Measurements from ENCODE around the gene MACROD2. TPM values are rescaled to one million over a fixed set of nuclear protein-coding genes. Genes with fewer than 3 reads are reported as not detected.

Gene MACROD2
- total RNA-seq, 1 donor from 2014 or later = 3.5 TPM

DNA sequence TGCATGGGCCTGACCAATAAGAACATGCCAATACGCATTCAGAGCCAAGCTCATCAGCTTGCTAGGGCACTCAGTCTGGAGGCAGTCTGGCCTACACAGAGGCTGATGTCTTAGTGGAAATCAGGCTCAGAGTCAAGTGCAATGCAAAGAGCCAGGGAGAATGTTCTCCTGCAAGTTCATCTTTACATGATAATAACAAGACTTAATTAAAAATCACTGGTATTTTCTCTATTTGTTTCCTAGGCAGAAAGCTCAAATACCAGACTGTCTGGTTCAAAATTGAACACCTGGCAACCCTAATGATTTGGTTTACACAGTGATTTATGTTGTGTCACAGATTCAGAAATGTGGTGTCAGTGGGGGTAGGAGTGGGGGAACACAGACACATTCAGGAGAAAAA, 1031.4 kb downstream of the MACROD2 start:
- no peaks in the 10 kb centered on the region for H3K36me3 ChIP-seq
- H3K4me1 ChIP-seq = no peaks in the 10 kb centered on the region
- TF ChIP-seq, protein P1, sequence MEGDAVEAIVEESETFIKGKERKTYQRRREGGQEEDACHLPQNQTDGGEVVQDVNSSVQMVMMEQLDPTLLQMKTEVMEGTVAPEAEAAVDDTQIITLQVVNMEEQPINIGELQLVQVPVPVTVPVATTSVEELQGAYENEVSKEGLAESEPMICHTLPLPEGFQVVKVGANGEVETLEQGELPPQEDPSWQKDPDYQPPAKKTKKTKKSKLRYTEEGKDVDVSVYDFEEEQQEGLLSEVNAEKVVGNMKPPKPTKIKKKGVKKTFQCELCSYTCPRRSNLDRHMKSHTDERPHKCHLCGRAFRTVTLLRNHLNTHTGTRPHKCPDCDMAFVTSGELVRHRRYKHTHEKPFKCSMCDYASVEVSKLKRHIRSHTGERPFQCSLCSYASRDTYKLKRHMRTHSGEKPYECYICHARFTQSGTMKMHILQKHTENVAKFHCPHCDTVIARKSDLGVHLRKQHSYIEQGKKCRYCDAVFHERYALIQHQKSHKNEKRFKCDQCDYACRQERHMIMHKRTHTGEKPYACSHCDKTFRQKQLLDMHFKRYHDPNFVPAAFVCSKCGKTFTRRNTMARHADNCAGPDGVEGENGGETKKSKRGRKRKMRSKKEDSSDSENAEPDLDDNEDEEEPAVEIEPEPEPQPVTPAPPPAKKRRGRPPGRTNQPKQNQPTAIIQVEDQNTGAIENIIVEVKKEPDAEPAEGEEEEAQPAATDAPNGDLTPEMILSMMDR (IDR thresholded peaks at IDR 0.05) = no peak
- no peak for DNase-seq (ENCODE audit: low spot score in 2 of 2)
- intact Hi-C loops (cut with DNase I) = no loop called here
- H3K4me3 ChIP-seq = no peak overlapping the region
- H3K27me3 ChIP-seq = no peaks in the 10 kb centered on the region
- H3K27ac ChIP-seq = no peak overlapping the region
- no peaks in the 10 kb centered on the region for H3K9me3 ChIP-seq

DNA sequence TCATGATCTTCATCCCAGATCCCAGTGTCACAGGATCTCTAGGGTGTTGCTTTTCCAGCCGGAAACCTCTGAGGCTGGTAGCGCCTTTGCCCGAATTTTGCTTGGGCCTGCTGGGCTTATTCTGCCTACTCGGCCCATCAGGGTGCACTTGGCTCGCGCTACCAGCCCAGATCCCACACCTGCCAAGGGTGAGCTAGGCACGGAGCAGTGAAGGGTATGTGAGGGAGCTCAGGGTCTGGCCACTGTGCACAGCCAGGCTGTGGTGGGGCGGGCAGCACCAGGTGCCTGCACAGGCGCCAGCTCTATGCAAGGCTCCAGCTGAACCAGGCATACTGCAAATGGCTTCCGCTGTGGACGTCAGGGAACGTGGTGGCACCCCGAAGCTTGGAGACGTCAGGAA, 1035.5 kb downstream of the MACROD2 start:
- intact Hi-C loops (cut with DNase I) = no loop called here
- TF ChIP-seq, protein P1 (IDR thresholded peaks at IDR 0.05) = no peak
- Histone ChIP-seq H3K27ac (no peak overlapping the region), H3K4me1 (no peaks in the 10 kb centered on the region), H3K9me3 (no peaks in the 10 kb centered on the region), H3K4me3 (no peak overlapping the region), H3K36me3 (no peaks in the 10 kb centered on the region), H3K27me3 (no peaks in the 10 kb centered on the region)
- DNase-seq (ENCODE audit: low spot score in 2 of 2) = no peak

DNA sequence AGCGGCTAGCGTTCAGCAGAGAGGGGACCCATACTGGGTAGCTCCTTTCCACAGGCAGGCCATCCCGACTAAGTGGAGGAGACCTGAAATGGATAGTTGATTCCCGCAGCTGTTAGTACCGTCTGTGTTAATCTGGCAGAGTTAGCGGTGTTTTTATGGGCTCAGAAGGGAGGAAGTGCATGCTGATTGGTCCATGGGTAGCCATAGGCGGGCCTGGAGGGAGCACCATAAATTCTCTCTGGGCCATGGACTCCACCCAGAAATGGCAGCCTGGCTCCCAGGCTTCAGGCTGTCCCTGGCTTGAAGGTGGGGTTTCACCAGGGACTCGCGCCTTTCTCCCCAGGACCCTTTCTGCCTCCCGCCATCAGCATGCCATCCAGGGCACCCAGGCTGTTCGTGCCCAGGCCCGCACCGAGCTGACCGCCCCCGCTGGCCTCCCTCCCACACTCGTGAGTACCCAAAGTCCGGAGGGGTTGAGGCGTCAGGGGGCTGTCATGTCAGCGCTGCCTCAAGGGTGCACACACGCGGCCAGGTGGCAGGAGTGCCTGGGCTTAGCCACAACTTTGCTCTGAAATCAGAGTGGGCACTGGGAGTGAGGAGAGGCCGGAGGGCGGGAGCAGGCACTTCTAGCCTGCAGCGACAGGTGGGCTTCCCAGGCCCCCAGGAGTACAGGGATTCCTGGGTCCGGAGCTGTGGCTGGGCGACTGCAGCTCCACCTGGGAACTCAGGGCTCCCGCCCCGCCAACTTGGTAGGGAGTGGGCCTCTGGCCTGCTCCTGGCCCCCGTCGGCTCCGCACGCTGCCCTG, 1036.4 kb downstream of the MACROD2 start:
- H3K27ac ChIP-seq = no peak overlapping the region
- H3K4me3 ChIP-seq = no peak overlapping the region
- TF ChIP-seq, protein P1 (IDR thresholded peaks at IDR 0.05) = no peak
- intact Hi-C loops (cut with DNase I) = no loop called here
- DNase-seq (ENCODE audit: low spot score in 2 of 2) = no peak
- no peaks in the 10 kb centered on the region for H3K36me3 ChIP-seq
- H3K9me3 ChIP-seq = no peaks in the 10 kb centered on the region
- no peaks in the 10 kb centered on the region for H3K27me3 ChIP-seq
- H3K4me1 ChIP-seq = no peaks in the 10 kb centered on the region

DNA sequence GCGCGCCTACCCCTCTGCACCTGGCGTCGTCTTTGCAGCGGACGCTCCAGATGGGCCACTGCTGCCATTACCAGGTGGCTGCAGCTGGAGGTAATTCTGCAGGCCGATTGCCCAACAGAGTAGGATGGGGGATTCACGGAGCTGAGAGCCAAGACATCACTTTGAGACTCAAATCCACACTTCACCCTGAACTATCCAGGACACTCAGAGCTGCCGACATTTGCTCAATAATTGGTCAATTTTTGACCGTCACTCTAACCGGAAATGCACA, 1037.0 kb downstream of the MACROD2 start:
- intact Hi-C loops (cut with DNase I) = no loop called here
- no peaks in the 10 kb centered on the region for H3K36me3 ChIP-seq
- DNase-seq (ENCODE audit: low spot score in 2 of 2) = no peak
- H3K4me1 ChIP-seq = no peaks in the 10 kb centered on the region
- H3K4me3 ChIP-seq = no peak overlapping the region
- TF ChIP-seq, protein P1 (IDR thresholded peaks at IDR 0.05) = no peak
- H3K27ac ChIP-seq = no peak overlapping the region
- no peaks in the 10 kb centered on the region for H3K9me3 ChIP-seq
- H3K27me3 ChIP-seq = no peaks in the 10 kb centered on the region

DNA sequence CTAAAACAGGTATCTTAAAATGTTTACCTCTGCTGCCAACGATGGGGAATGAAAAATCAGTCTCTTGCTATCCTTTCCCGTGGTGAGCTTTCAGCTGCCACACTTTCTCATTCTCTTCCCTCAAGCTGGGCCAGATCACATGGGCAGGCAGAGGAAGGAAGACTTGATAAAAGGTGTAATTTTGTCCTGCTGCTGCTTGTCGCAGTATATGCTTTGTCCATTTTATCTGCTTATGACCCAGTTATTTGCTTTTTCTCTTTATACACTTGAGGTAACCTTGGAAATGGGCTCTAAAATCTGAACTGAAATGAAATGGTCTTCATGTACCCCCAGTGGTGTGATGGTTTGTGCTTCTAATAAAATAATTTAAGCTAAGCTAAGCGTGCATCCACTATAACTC, 1038.0 kb downstream of the MACROD2 start:
- no peak overlapping the region for H3K27ac ChIP-seq
- H3K4me3 ChIP-seq = no peak overlapping the region
- DNase-seq (ENCODE audit: low spot score in 2 of 2) = no peak
- no peaks in the 10 kb centered on the region for H3K36me3 ChIP-seq
- no peaks in the 10 kb centered on the region for H3K4me1 ChIP-seq
- intact Hi-C loops (cut with DNase I) = no loop called here
- TF ChIP-seq, protein P1 (IDR thresholded peaks at IDR 0.05) = no peak
- H3K27me3 ChIP-seq = no peaks in the 10 kb centered on the region
- H3K9me3 ChIP-seq = no peaks in the 10 kb centered on the region

DNA sequence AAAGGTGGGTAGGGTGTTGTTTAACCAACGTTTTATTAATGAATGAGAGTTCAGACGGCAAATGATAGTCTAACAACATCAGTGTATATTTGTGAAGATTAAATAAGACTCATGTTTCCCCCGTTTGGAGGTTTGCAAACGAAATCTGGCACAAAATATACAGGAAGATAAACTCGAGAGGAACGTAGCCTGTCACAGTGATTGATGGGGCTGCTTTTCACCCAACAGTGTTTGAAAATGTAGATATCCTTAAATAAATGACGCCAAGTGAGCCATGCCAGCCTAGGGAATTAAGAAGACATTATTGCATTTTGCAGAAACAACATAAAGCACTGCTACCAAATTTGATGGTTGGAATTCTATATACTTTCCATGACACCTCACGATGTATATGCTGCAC, 1038.6 kb downstream of the MACROD2 start:
- DNase-seq (ENCODE audit: low spot score in 2 of 2) = no peak
- Histone ChIP-seq H3K4me1 (no peaks in the 10 kb centered on the region), H3K27me3 (no peaks in the 10 kb centered on the region), H3K27ac (no peak overlapping the region), H3K36me3 (no peaks in the 10 kb centered on the region), H3K9me3 (no peaks in the 10 kb centered on the region), H3K4me3 (no peak overlapping the region)
- intact Hi-C loops (cut with DNase I) = no loop called here
- TF ChIP-seq, protein P1 (IDR thresholded peaks at IDR 0.05) = no peak
